Stimulated activated CD4-positive, alpha-beta T cell treated with anti-CD3 and anti-CD28 coated beads, Interleukin-4, amount 100 ng/mL, for 48 hours (primary cell): ENCODE measurements around the gene ZNF177.

Source experiments
- DNase-seq, 2 donors: peaks; one replicate each; pipeline ENCODE4 v3.0.0-alpha.2; 2020; ENCODE audit warnings: low read depth in 2 of 2

The ZNF177 gene

GRCh38 chr19:9427941-9428340 lies 65.1 kb downstream of the ZNF177 start:
- DNase-seq = no peak

GRCh38 chr19:9430444-9430843 lies 67.6 kb downstream of the ZNF177 start:
- no peak for DNase-seq

DNA sequence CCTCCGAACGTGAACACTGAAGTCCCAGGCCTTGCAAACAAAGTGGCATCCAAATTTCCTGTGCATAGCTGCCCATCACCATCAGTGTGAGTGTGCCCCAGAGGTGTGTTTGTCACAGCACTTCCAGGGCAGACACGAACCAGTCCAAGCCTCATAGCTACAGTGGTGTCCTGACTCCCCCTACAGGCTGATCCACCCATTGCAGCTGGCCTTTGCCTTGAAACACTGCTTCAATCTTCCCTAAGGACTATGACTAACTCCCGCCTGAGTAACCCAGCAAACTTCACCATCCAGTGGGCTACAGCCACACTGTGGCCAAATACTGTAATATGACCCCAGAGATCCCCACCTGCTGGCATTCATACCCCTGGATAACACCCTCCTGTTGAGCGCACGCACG lies 68.7 kb downstream of the ZNF177 start:
- DNase-seq = peak; percentile 19 to 50
